ENCODE results near the gene C6orf136.

GRCh38 chr6:30619561-30619960, 27.4 kb upstream of the C6orf136 start:
- TF ChIP-seq CTCF (IDR thresholded peaks at IDR 0.05 in 4 of 5, conservative IDR thresholded peaks at IDR 0.05 in 1 of 5): no peak
- no peak for TF ChIP-seq POLR2A (IDR thresholded peaks at IDR 0.05)

All from gastrocnemius medialis (tissue), 4 donors.